IPS-20b (cell line): ENCODE results near the gene SUFU.
"Not testable (repeated sequence)": the region's sequence is repeated elsewhere in the genome, so short reads cannot be mapped to it uniquely, and the experiment has no call there.

Experiments
- H3K27ac ChIP-seq: one replicate; pipeline ENCODE4 v1.5.1; 2013; ENCODE audit warnings: low read length
- H3K27me3 ChIP-seq: 2 replicates; pipeline ENCODE4 v1.6.1; 2013; ENCODE audit warnings: mild to moderate bottlenecking, low read length, inconsistent platforms; ENCODE audit not compliant: insufficient read depth
- H3K36me3 ChIP-seq: 2 replicates; pipeline ENCODE4 v1.6.1; 2013; ENCODE audit warnings: low read depth, mild to moderate bottlenecking, inconsistent platforms, low read length, moderate library complexity; ENCODE audit not compliant: insufficient read depth
- H3K4me1 ChIP-seq: 2 replicates; pipeline ENCODE4 v1.6.1; 2013; ENCODE audit warnings: mild to moderate bottlenecking, control low read depth, inconsistent platforms, low read length, moderate library complexity; ENCODE audit not compliant: insufficient read depth
- H3K4me3 ChIP-seq: 2 replicates; pipeline ENCODE4 v1.5.1; 2013; ENCODE audit warnings: mild to moderate bottlenecking, low read length, inconsistent platforms
- H3K9ac ChIP-seq: 2 replicates; pipeline ENCODE4 v1.6.1; 2013; ENCODE audit warnings: low read depth, mild to moderate bottlenecking, inconsistent platforms, low read length, moderate library complexity
- H3K9me3 ChIP-seq: 2 replicates; pipeline ENCODE4 v1.6.1; 2013; ENCODE audit warnings: mild to moderate bottlenecking, low read depth, low read length, inconsistent platforms; ENCODE audit not compliant: insufficient read depth

SUFU gene

GRCh38 chr10:102485093-102485784 is 18.5 kb upstream of the SUFU start:
- Histone ChIP-seq H3K9ac (no peak overlapping the region), H3K4me1 (no peaks in the 10 kb centered on the region), H3K4me3 (no peak overlapping the region), H3K27ac (no peak overlapping the region), H3K27me3 (no peaks in the 10 kb centered on the region), H3K9me3 (no peaks in the 10 kb centered on the region), H3K36me3 (peaks cover 96% of the 10 kb centered on the region)

GRCh38 chr10:102491136-102491535 is 12.6 kb upstream of the SUFU start:
- Histone ChIP-seq H3K36me3 (peaks cover 40% of the 10 kb centered on the region), H3K27me3 (no peaks in the 10 kb centered on the region), H3K9ac (no peak overlapping the region), H3K9me3 (no peaks in the 10 kb centered on the region), H3K4me1 (no peaks in the 10 kb centered on the region), H3K4me3 (no peak overlapping the region), H3K27ac (no peak overlapping the region)

- Histone ChIP-seq H3K27ac (no peak overlapping the region), H3K9ac (no peak overlapping the region), H3K27me3 (no peaks in the 10 kb centered on the region)
Measured at GRCh38 chr10:102492344-102492939, 11.3 kb upstream of the SUFU start.

GRCh38 chr10:102492983-102493382 is 10.8 kb upstream of the SUFU start:
- H3K36me3 ChIP-seq = peaks cover 23% of the 10 kb centered on the region
- no peak overlapping the region for H3K4me3 ChIP-seq
- H3K9me3 ChIP-seq = no peaks in the 10 kb centered on the region
- no peak overlapping the region for H3K9ac ChIP-seq
- H3K4me1 ChIP-seq = no peaks in the 10 kb centered on the region
- H3K27me3 ChIP-seq = no peaks in the 10 kb centered on the region
- no peak overlapping the region for H3K27ac ChIP-seq

More at GRCh38 chr10:102492344-102492939, 11.3 kb upstream of the SUFU start:
- Histone ChIP-seq H3K4me3 (no peak overlapping the region), H3K9me3 (no peaks in the 10 kb centered on the region), H3K4me1 (no peaks in the 10 kb centered on the region), H3K36me3 (peaks cover 27% of the 10 kb centered on the region)

GRCh38 chr10:102493771-102494170 is 10.0 kb upstream of the SUFU start:
- Histone ChIP-seq H3K27me3 (no peaks in the 10 kb centered on the region), H3K9ac (no peak overlapping the region)

GRCh38 chr10:102497545-102497944 is 6.2 kb upstream of the SUFU start:
- Histone ChIP-seq H3K9ac (no peak overlapping the region), H3K27ac (no peak overlapping the region), H3K27me3 (no peaks in the 10 kb centered on the region), H3K36me3 (no peaks in the 10 kb centered on the region), H3K4me1 (no peaks in the 10 kb centered on the region), H3K4me3 (no peak overlapping the region), H3K9me3 (no peaks in the 10 kb centered on the region)

More at GRCh38 chr10:102493771-102494170, 10.0 kb upstream of the SUFU start:
- Histone ChIP-seq H3K9me3 (no peaks in the 10 kb centered on the region), H3K36me3 (peaks cover 15% of the 10 kb centered on the region), H3K27ac (no peak overlapping the region), H3K4me3 (no peak overlapping the region), H3K4me1 (no peaks in the 10 kb centered on the region)

GRCh38 chr10:102499356-102499755 is 4.4 kb upstream of the SUFU start:
- H3K9me3 ChIP-seq = no peaks in the 10 kb centered on the region
- no peaks in the 10 kb centered on the region for H3K36me3 ChIP-seq
- H3K4me1 ChIP-seq = no peaks in the 10 kb centered on the region; the same call in 1 of the 2 replicates
- no peaks in the 10 kb centered on the region for H3K27me3 ChIP-seq
- no peak overlapping the region for H3K27ac ChIP-seq
- no peak overlapping the region for H3K9ac ChIP-seq
- no peak overlapping the region for H3K4me3 ChIP-seq

GRCh38 chr10:102500686-102501085 is 3.1 kb upstream of the SUFU start:
- not testable (repeated sequence) for H3K4me1 ChIP-seq, H3K9ac ChIP-seq, H3K36me3 ChIP-seq, H3K4me3 ChIP-seq, H3K9me3 ChIP-seq, H3K27ac ChIP-seq
- peaks cover 11% of the 10 kb centered on the region for H3K27me3 ChIP-seq

- H3K4me1 ChIP-seq = peaks cover 5% of the 10 kb centered on the region
- H3K4me3 ChIP-seq = peak overlapping the region; percentile 90
- no peaks in the 10 kb centered on the region for H3K9me3 ChIP-seq
- no peak overlapping the region for H3K27ac ChIP-seq
- H3K36me3 ChIP-seq = no peaks in the 10 kb centered on the region
- H3K9ac ChIP-seq = peak overlapping the region; percentile 92
- peaks cover 15% of the 10 kb centered on the region for H3K27me3 ChIP-seq
Measured at GRCh38 chr10:102501201-102502028, 2.4 kb upstream of the SUFU start.

GRCh38 chr10:102502029-102502336 is 1.8 kb upstream of the SUFU start:
- H3K27me3 ChIP-seq = peaks cover 15% of the 10 kb centered on the region
- peak overlapping the region; percentile 92 for H3K9ac ChIP-seq
- H3K27ac ChIP-seq = peak overlapping the region; percentile 54
- peaks cover 5% of the 10 kb centered on the region for H3K4me1 ChIP-seq
- H3K4me3 ChIP-seq = peak overlapping the region; percentile 90
- peaks cover 4% of the 10 kb centered on the region for H3K36me3 ChIP-seq
- H3K9me3 ChIP-seq = no peaks in the 10 kb centered on the region

GRCh38 chr10:102502337-102503151 is 1.2 kb upstream of the SUFU start, which contains the start of gene ACTR1A:
TSS of gene ACTR1A (minus strand) at chr10:102502712. CDS start at chr10:102502647, 65 bp downstream.
- Histone ChIP-seq H3K4me1 (peaks cover 5% of the 10 kb centered on the region), H3K27me3 (peaks cover 15% of the 10 kb centered on the region), H3K27ac (peak within 1 kb of the TSS; percentile 54), H3K9me3 (no peaks in the 10 kb centered on the region), H3K36me3 (peaks cover 6% of the 10 kb centered on the region), H3K9ac (peak within 1 kb of the TSS; percentile 92), H3K4me3 (peak within 1 kb of the TSS; percentile 90)
